HG03196 (cell line): ENCODE data around the gene ARHGEF25.
"Not testable (repeated sequence)": the region's sequence is repeated elsewhere in the genome, so short reads cannot be mapped to it uniquely, and the experiment has no call there.

Source experiments
- ATAC-seq: cut with Tn5 transposase; IDR thresholded peaks from one replicate; pipeline ENCODE4 v1.9.1; 2021; ENCODE audit not compliant: unreplicated experiment

Gene ARHGEF25

DNA sequence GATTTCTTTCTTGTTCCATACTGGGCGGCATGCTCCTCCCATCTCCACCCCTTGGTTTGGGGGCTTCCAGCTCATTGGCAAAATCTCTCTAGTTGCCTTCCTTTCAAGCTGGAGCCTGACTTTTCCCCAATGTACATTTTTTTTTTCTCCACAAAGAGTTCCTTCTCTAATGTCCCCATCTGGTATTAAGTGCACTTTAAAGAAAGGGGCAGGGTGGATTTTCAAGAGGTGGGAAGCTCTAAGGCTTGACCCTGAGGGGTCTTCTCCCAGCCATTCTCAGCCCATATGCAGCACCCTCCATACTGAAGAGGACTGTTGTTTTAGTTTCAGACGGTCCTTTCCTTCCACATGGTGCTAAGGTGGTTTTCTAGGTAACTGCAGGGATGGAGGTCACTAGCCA lies 26.1 kb upstream of the ARHGEF25 start:
- ATAC-seq: no peak

DNA sequence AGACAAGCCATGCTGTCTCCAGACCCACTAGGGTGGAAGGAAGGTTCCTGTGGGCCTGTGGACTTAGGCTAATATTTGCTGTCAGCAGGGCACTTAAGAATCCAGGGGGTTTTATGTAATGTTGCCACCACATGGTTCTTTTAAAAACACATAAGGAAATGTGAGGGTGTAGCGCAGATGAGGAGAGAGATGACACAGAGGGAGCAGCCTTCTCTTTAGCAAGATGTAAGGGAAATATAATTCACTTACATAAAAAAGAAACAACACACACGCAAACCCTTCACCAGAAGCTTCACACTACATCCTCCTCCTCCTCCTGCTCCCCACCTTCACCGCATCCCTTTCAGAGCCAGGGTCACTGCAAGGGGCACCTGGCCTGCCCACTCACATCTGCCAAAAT lies 25.1 kb upstream of the ARHGEF25 start:
- ATAC-seq: no peak

DNA sequence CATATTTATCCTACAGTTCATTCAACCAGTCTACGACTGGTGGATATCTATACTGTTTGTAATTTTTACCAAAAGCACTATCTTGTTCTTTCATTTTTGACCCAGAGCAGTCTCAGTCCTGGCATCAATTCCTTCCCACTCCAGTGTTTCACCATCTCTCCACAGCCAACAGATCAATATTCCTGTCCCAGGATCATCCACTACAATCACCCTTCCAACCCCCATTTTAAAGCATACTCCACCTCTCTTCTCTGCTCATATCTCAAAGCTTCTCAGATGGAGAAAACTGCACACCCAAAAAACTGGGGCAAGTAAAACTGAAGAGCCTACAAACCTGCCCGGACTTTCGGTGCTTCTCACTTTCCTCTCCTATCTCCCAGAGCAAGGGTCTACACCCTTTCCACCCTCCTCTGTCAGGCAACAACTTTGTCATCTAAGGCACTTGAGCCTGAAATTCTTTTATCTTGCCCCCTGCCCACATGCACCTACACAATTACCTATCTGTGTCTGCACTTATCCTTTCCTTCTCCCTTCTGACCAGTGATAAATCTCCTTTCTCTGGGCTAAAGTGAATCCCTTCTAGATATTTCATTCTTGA lies 24.3 kb upstream of the ARHGEF25 start:
- ATAC-seq: no peak

DNA sequence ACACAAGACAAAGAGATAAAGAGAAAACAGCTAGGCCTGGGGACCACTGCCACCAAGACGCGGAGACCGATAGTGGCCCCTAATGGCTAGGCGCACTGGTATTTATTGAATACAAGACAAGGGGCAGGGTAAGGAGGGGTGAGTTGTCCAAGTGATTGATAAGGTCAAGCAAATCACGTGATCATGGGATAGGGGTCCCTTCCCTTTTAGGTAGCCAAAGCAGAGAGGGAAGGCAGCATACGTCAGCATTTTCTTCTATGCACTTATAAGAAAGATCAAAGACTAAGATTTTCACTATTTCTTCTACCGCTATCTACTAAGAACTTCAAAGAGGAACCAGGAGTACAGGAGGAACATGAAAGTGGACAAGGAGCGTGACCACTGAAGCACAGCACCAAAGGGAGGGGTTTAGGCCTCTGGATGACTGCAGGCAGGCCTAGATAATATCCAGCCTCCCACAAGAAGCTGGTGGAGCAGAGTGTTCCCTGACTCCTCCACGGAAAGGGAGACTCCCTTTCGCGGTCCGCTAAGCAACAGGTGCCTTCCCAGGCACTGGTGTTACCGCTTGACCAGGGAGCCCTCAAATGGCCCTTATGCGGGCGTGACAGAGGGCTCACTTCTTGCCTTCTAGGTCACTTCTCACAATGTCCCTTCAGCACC lies 22.2 kb upstream of the ARHGEF25 start:
- not testable (repeated sequence) for ATAC-seq

DNA sequence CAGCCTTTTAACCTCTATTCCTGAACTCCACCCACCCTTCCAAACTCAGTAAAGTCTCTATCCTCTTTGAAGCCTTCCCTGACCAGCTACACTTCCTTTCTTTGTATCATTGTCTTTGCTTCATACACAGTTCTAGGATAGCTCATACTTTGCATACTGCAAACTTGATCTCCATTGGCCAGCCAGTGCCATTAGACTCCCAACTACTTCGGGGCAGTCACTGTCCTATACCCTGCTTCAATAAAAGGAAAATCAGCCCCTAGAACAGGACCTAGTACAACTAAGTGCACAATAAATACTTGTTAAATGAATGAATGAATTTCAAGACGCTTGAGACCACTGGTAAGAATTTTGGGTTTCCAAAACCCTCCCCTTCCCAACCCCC lies 20.8 kb upstream of the ARHGEF25 start:
- ATAC-seq: no peak

DNA sequence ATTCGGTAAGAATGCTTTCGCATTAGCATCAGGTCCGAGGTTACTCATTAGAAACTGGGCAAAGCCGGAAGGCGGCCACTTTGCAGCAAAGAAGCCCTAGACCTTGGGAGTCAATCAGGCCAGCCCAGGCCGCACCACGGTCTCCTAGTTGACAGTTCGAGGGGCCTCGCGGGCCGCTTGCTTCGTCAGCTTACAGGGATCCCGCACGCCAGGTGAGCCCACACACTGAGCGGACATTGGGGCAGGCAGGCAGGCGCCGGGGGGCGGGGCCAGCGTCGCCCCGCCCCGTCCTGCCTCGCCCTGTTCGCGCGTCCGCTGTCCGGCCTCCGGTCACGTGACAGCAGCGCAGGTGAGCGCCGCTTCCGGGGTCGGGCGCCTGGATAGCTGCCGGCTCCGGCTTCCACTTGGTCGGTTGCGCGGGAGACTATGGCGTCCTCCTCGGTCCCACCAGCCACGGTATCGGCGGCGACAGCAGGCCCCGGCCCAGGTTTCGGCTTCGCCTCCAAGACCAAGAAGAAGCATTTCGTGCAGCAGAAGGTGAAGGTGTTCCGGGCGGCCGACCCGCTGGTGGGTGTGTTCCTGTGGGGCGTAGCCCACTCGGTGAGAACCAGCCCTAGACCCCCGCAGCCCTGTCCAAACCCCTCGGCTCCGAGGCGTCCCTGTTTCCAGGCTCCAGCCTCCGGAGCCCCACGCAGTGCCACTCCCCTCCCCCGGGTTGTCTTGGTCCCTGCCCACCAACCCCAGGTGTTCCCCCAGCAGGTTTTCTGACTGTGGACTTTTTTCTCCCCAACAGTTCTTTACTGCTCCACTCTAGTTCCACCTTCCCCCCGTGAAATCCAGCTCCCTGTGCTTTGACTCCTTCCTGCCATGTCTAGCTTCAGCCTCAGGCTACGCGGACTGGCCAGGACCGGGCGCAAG lies 20.1 kb upstream of the ARHGEF25 start, which contains the start of gene PIP4K2C:
Gene PIP4K2C, plus strand, starts transcription at position 329 of the 918 bp plus-strand sequence. Its CDS starts 98 bp downstream, at position 427.
- peak; percentile 85 for ATAC-seq

DNA sequence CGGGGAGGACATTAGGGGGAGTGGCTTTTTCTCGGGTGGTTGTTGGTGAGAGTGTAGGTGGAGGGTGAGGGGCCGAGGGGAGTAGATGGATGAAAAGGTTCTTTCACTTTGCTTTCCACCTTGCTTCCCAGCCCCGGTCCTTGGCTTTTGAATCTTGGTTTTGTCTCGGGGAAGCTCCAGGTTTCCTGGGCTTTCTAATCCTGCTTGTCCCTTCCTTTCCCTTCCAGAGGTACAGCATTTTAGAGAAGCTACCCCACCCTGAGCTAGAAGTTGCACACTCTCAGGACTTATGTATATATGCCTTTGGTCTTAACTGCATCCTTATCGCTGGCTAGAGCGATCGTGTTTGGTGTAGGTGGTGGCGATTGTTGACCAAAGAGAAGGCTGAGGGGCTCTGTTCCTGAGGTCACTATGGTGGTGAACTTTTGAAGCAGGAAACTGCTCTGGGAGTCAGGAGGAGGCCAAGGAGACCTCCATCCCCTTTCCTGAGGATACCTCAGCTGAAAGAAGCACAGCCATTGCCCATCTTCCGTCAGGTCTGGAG lies 19.4 kb upstream of the ARHGEF25 start:
- ATAC-seq: no peak

DNA sequence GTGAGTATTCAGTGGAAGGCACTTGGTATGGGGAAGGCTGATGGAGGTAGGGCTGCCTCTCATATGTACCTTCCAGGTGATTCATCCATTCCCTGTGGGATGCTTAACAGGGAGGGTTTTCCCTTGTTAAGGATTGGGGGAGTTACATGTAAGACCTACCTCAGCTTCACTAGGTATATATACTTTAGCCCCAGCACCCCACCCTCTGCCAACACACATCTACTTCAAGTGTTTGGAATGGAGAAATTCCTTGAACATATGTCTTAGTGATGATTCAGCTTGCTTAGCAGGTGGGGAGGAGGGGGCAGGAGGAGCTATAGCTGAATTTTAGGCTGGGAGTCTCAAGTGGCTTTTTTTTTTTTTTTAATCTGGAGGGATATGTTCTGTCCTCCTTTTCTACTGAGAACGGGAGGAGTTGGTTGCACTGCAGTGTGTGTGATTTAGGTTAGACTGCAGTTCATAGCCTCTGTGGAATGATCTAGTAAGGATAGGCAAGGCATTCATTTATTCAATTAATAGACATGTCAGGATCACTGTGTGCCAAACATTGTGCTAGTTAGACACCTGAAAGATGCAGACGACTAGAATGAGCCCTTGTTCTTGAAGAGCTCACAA lies 18.6 kb upstream of the ARHGEF25 start:
- ATAC-seq: no peak

DNA sequence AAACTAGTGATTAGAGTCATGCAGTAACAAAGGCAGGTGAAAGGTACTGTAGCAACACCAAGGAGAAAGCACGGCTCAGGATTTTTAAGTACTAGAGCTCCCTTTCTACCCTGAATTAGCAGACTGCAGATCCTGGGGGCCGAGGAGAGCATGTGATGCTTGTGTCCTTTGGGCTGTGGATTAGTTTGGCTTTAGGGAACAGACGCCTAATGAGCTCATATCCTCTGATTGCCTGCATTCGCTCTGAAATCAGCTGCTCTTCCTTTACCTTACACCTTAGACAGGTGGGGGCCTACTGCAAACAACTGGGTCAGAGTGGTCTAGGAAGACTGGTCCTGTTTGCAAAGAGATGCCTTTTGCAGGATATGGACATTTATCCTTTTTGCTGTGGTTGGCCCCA lies 18.0 kb upstream of the ARHGEF25 start:
- no peak for ATAC-seq

DNA sequence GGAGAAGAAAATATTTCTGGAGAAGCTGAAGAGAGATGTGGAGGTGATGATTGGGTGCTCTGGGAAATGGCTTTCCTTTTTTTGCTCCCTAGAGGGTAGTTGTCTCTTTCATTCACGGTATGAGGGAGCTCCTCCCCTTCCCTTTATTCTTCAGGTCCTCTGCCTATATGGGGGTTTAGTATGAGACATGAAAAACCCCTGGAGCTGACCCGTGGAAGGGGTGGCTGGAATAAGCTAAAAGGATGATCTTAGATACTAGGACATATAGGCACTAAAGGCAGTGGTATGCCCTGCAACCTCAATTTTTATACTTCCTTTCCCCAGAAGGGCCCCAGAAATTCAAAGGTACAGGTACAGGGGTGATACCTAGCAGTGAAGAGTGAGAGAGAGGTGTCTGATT lies 10.8 kb upstream of the ARHGEF25 start:
- no peak for ATAC-seq

DNA sequence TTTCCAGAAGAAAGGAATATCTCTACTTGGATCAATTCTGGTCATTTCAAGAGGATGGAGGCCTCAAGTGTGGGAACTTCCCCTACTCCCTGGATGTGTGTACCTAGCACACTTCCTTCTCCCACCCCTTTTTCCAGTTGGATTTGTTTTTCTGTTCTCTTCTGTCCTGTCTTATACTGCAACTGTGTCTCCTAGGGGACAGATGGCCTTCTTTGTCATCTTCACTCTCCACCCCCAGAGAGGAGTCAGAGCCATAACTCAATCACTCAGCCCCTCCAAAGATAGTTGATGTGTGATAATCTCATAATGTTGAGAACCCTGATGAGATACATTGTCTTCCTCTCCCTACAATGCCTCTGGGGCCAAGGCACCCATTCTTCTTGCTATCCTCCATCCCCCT lies 8.7 kb upstream of the ARHGEF25 start:
- ATAC-seq: no peak

DNA sequence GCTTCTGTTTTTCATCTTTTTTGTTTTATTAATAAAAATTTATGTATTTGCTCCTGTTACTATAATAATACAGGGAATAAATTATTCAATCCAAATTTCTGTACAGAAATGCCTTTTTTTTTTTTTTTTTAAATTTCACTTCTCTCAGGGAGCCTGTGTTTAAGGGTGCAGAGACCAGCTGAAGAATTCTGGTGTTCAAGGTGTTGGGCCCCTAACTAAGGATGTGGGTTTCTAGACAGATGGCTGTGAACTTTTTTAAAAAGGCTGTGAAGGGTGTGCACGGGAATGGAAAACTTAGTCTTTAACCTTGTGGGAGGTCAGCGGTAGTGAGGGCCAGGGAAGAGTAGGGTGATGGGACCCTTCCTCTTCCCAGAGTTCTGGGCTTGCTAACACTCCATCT lies 7.9 kb upstream of the ARHGEF25 start:
- no peak for ATAC-seq

DNA sequence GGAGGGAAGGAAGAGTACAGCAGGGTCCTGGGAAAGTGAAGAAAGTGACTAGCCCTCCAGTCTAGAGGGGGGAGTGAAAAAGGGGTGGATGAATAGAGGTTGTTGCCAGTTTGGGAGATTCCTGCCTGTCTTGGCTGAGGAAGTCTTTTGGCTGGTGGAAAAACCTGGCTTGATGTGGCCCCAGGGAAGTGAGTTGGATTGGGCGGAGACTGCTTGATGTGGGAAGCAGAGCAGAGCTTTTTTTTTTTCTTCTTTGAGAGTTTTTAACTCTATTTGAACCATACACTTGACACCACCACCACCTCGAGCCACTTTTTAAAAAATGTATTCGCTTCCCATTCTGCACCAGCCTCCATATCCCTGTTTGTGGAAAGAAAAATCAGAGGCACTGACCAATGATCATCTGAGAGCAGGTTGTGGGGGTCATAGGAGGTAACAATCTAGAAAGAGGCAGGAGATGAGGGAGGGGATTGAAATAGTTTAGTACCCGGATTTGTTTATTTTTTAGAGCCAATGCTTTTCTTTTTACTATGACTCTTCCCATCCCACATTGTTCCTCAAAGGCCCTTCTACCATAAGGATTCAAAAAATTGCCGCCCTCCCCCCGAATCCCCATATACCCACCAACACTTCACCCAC lies 7.3 kb upstream of the ARHGEF25 start:
- no peak for ATAC-seq

DNA sequence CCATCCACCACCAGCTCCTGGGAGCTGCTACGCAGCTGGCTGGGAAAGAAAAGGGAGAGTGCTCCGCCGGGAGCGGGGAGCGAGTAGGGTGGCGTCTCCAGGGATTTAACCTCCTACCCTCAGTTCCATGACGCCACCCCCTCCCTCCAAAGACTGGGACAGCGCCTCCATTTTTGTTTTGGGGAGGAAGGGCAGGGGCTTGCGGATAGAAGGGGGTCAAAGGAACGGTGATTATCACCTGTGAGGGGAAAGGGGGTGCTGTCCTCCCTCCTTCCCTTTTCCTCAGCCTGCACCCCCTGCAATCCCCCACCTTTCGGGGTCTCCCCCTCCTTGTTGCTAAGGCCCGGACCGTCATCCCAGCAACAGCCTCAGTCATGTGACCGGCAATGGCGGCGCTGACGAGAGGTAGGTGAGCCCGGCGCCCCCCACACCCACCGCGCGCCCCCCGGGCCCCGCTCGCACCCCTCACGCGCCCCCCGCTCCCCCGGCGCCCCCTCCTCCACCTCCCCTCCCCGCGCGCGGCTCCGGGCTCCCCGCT lies 6.7 kb upstream of the ARHGEF25 start, which contains the start of gene DTX3:
Gene DTX3, plus strand, starts transcription at position 371 of the 538 bp plus-strand sequence. CDS start 1,694 bp downstream, outside the sequence.
- ATAC-seq: no peak

DNA sequence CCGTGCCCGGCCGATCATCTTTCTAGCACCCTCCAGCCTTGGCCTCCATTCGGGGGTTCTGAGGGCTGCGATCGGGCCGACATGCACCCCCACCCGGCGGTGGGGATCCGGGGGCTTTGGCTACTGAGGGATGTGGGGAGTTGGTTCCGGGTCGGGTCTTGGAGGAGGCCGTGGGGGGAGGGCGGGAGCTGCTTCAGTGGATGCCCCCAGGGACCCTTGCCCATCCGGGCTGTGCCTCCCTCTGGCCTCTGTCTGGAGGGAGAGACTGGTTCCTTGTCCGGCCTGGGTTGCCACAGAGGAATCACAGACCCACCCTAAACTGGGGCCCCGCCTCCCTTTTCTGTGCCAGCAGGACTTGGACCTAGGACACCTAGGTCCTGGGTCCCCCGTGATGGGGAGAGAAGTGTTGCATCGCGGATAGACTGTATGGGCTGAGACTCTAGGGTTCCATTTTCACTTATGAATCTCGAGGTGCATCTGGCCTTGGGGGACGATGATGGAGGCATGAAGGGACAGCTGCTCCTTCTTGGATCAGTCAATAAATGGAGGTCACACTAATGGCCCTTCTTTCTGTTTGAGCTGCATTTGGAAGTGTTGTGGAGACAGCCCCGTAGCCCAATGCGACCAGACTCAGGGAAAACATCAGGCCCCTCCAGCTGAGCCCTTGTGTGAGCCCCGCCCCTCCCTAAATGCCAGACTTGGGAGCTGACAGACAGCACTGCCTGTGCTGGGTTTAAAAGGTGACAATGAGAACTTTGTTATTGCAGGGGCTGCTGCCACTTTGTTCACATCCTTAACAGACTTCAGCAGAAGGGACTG lies 6.0 kb upstream of the ARHGEF25 start:
- ATAC-seq: no peak

DNA sequence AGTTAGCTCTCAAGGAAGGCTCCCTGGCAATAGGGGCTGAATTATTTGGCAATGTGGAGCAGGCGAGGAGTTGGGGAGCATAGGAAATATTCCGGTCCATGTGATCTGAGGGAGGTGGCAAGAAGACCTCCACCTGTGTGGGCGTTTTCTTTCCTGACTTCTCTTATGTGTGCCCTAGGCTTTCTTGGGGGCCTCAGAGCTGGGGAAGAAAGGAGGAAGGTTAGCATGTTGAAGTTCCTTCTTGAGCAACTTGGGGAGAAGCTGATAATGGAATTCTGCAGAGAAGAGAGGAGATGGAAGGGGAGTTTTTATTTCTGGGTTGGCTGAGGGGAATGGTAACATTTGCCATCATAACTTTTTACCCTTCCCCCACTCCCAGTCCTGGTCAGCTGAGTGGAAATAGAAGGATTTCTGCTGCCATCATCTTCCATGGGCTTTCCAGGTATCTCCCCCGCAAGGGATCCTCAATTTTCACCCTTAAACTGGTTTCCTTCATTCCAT lies 5.4 kb upstream of the ARHGEF25 start:
- no peak for ATAC-seq

DNA sequence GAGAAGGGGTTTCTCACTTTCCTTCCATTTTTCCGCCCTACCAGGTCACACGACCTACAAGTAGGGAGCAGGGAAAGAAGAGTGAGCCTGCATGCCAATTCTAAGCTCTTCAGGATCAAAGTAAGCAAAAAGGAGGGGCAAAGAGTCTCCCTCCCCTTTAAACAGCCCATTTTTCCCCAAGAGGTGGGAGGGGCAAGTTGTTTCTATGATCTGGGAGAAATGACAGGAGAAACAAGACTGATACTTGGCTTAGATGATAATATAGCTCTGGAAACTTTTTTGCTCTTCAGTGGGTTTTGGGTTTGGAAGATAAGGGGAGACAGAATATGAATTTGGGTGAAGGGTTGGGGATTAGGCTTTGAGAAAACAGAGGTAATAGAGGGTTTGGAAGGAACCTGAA lies 4.8 kb upstream of the ARHGEF25 start:
- ATAC-seq: no peak

DNA sequence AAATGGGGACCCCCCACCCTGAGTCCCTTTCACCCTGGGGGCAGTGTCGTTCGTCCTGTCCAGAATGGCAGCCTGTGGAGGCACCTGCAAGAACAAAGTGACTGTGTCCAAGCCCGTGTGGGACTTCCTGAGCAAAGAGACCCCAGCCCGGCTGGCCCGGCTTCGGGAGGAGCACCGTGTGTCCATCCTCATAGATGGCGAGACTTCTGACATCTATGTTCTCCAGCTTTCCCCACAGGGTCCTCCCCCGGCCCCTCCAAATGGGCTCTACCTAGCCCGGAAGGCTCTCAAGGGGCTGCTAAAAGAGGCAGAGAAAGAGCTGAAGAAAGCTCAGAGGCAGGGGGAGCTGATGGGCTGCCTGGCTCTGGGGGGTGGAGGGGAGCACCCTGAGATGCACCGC lies 4.4 kb upstream of the ARHGEF25 start:
- ATAC-seq: no peak

DNA sequence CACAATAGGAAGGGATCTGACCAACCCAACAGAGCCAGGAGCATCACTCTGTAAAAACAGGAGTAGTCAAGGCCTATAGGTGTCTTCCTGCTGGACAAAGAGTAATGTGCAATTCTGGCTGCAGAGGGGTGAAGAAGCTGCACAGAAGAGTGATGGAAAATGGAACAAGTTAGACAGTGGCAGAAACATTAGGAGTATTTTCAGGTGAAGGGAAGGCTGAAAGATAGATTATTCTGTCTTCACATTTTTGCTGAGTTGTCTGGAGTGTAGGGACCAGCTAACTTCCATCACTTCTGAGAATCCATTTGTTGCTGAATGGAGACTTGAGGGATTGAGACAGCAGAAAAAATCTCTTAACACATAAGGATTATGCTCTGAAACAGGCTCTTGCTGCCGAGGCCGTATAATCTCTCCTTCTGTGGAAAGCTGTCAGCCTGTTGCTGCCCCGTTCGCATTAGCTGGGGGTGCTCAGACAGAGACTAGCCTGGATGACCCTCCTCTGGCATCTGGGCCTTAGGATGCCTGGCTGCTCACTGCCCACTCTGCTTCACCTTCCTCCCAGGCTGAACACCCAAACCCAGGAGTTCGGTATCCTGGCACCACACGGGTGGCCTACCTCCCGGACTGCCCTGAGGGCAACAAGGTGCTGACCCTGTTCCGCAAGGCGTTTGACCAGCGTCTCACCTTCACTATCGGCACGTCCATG lies 3.1 kb upstream of the ARHGEF25 start:
- no peak for ATAC-seq
